GM10266 (cell line): Measurements from ENCODE around the gene TREML1.

Experiments used
- DNase-seq: peaks from one replicate; pipeline ENCODE4 v3.0.0; 2012; ENCODE audit errors: extremely low spot score
- CTCF ChIP-seq: IDR thresholded peaks from 2 replicates; pipeline ENCODE4 v1.5.1; 2012; ENCODE audit warnings: mild to moderate bottlenecking, low read depth; ENCODE audit not compliant: control insufficient read depth, insufficient read depth; ENCODE audit errors: missing control alignments

The TREML1 gene

GRCh38 chr6:41164551-41165120 lies 10.5 kb upstream of the TREML1 start:
- TF ChIP-seq CTCF, result no peak
- DNase-seq, result no peak

GRCh38 chr6:41163419-41163717 lies 9.2 kb upstream of the TREML1 start:
- DNase-seq, result no peak
- TF ChIP-seq CTCF, result no peak

- no peak for TF ChIP-seq CTCF
Measured at GRCh38 chr6:41162687-41163418, 8.7 kb upstream of the TREML1 start, which contains the start of gene TREM2. Gene TREM2, minus strand, starts transcription at chr6:41163116. Its CDS starts 34 bp downstream, at chr6:41163082.

GRCh38 chr6:41161851-41162552 lies 7.9 kb upstream of the TREML1 start:
- TF ChIP-seq CTCF, result no peak
- no peak for DNase-seq

More at GRCh38 chr6:41162687-41163418, 8.7 kb upstream of the TREML1 start, which contains the start of gene TREM2:
- DNase-seq, result no peak

GRCh38 chr6:41161380-41161779 lies 7.2 kb upstream of the TREML1 start:
- no peak for TF ChIP-seq CTCF

GRCh38 chr6:41160933-41161332 lies 6.8 kb upstream of the TREML1 start:
- no peak for DNase-seq
- TF ChIP-seq CTCF, result no peak

More at GRCh38 chr6:41161380-41161779, 7.2 kb upstream of the TREML1 start:
- no peak for DNase-seq
